Measurements from ENCODE around the gene LSS. TPM values are rescaled to one million over a fixed set of nuclear protein-coding genes. Genes with fewer than 3 reads are reported as not detected.

The LSS gene
- total RNA-seq, 2 donors from 2014 or later = 17.8 to 26.2 TPM

- Mint-ChIP-seq H3K27ac (no peak overlapping the region), H3K9me3 (no peaks in the 10 kb centered on the region), H3K36me3 (no peaks in the 10 kb centered on the region)
- no peak for ATAC-seq
- DNase-seq (ENCODE audit: low spot score in 2 of 2) = no peak
These were observed 70.6 kb downstream of the LSS start for GRCh38 chr21:46157987-46158451.

- DNase-seq (ENCODE audit: low spot score in 2 of 2) (no peak), ATAC-seq (no peak)
- Mint-ChIP-seq H3K36me3 (no peaks in the 10 kb centered on the region), H3K27ac (peak overlapping the region in 1 of 2 donors; percentile 72), H3K9me3 (no peaks in the 10 kb centered on the region)
These were observed 71.1 kb downstream of the LSS start for GRCh38 chr21:46157396-46157986.

GRCh38 chr21:46156678-46157077 is 71.9 kb downstream of the LSS start:
- ATAC-seq (no peak), DNase-seq (ENCODE audit: low spot score in 2 of 2) (no peak)
- Mint-ChIP-seq H3K36me3 (no peaks in the 10 kb centered on the region), H3K27ac (no peak overlapping the region), H3K9me3 (no peaks in the 10 kb centered on the region)

GRCh38 chr21:46156378-46156645 is 72.3 kb downstream of the LSS start:
- H3K36me3 Mint-ChIP-seq = no peaks in the 10 kb centered on the region
- no peaks in the 10 kb centered on the region for H3K9me3 Mint-ChIP-seq
- ATAC-seq (no peak), DNase-seq (ENCODE audit: low spot score in 2 of 2) (no peak)
- H3K27ac Mint-ChIP-seq = peak overlapping the region in 1 of 2 donors; percentile 59

- peak in 1 of 2 donors; percentile 55 for DNase-seq (ENCODE audit: low spot score in 2 of 2)
- Mint-ChIP-seq H3K27ac (peak within 1 kb of the TSS in 1 of 2 donors; percentile 59), H3K9me3 (no peaks in the 10 kb centered on the region), H3K36me3 (no peaks in the 10 kb centered on the region)
- no peak for ATAC-seq
These were observed 72.8 kb downstream of the LSS start, which contains the start of gene FTCD for GRCh38 chr21:46155514-46156377. TSS of gene FTCD (minus strand) at chr21:46155579. CDS start at chr21:46155523, 56 bp downstream.

- Mint-ChIP-seq H3K36me3 (no peaks in the 10 kb centered on the region), H3K27ac (no peak overlapping the region), H3K9me3 (no peaks in the 10 kb centered on the region)
- no peak for ATAC-seq
- peak in 1 of 2 donors; percentile 55 for DNase-seq (ENCODE audit: low spot score in 2 of 2)
These were observed 73.5 kb downstream of the LSS start for GRCh38 chr21:46154955-46155513.

GRCh38 chr21:46154155-46154954 is 74.2 kb downstream of the LSS start:
- no peak for ATAC-seq
- H3K9me3 Mint-ChIP-seq = no peaks in the 10 kb centered on the region
- H3K36me3 Mint-ChIP-seq = no peaks in the 10 kb centered on the region
- H3K27ac Mint-ChIP-seq = no peak overlapping the region
- DNase-seq (ENCODE audit: low spot score in 2 of 2) = peak in 1 of 2 donors; percentile 53

- no peaks in the 10 kb centered on the region for H3K36me3 Mint-ChIP-seq
- DNase-seq (ENCODE audit: low spot score in 2 of 2) = peak; percentile 61 to 79
- ATAC-seq = peak; percentile 76 to 84
- no peaks in the 10 kb centered on the region for H3K9me3 Mint-ChIP-seq
- H3K27ac Mint-ChIP-seq = no peak overlapping the region
These were observed 75.1 kb downstream of the LSS start for GRCh38 chr21:46153247-46154154.

GRCh38 chr21:46152927-46153246 is 75.7 kb downstream of the LSS start:
- peak; percentile 11 to 34 for ATAC-seq
- H3K36me3 Mint-ChIP-seq = no peaks in the 10 kb centered on the region
- no peak overlapping the region for H3K27ac Mint-ChIP-seq
- DNase-seq (ENCODE audit: low spot score in 2 of 2) = no peak
- no peaks in the 10 kb centered on the region for H3K9me3 Mint-ChIP-seq

- no peaks in the 10 kb centered on the region for H3K36me3 Mint-ChIP-seq
- DNase-seq (ENCODE audit: low spot score in 2 of 2) = no peak
- H3K27ac Mint-ChIP-seq = peak overlapping the region in 1 of 2 donors; percentile 5
- no peaks in the 10 kb centered on the region for H3K9me3 Mint-ChIP-seq
- ATAC-seq = no peak
These were observed 76.3 kb downstream of the LSS start for GRCh38 chr21:46151989-46152926.

- DNase-seq (ENCODE audit: low spot score in 2 of 2) = no peak
- H3K36me3 Mint-ChIP-seq = no peaks in the 10 kb centered on the region
- no peak overlapping the region for H3K27ac Mint-ChIP-seq
- no peak for ATAC-seq
- H3K9me3 Mint-ChIP-seq = no peaks in the 10 kb centered on the region
These were observed 77.1 kb downstream of the LSS start for GRCh38 chr21:46151261-46151988.

GRCh38 chr21:46150491-46151121 is 78.0 kb downstream of the LSS start:
- Mint-ChIP-seq H3K9me3 (no peaks in the 10 kb centered on the region), H3K36me3 (no peaks in the 10 kb centered on the region), H3K27ac (no peak overlapping the region)
- no peak for ATAC-seq
- peak in 1 of 2 donors; percentile 50 for DNase-seq (ENCODE audit: low spot score in 2 of 2)

- DNase-seq (ENCODE audit: low spot score in 2 of 2) = peak in 1 of 2 donors; percentile 52
- Mint-ChIP-seq H3K27ac (no peak overlapping the region), H3K36me3 (no peaks in the 10 kb centered on the region)
These were observed 78.5 kb downstream of the LSS start for GRCh38 chr21:46150073-46150472.

GRCh38 chr21:46149205-46149901 is 79.2 kb downstream of the LSS start:
- H3K36me3 Mint-ChIP-seq = no peaks in the 10 kb centered on the region
- DNase-seq (ENCODE audit: low spot score in 2 of 2) = no peak
- no peak for ATAC-seq
- no peaks in the 10 kb centered on the region for H3K9me3 Mint-ChIP-seq
- H3K27ac Mint-ChIP-seq = no peak overlapping the region

More at GRCh38 chr21:46150073-46150472, 78.5 kb downstream of the LSS start:
- no peaks in the 10 kb centered on the region for H3K9me3 Mint-ChIP-seq
- ATAC-seq = no peak

Data from activated naive CD4-positive, alpha-beta T cell treated with anti-CD3 and anti-CD28 coated beads, Interleukin-2, amount 50 U/mL, for 72 hours (primary cell).